ENCODE results near the gene NRSN1. TPM values are rescaled to one million over a fixed set of nuclear protein-coding genes. Genes with fewer than 3 reads are reported as not detected.

Gene NRSN1
- total and polyA plus RNA-seq, 2 of the 13 experiments (the other 11 are each of a cell fraction or from before 2014, with no cell fraction given), result not detected

DNA sequence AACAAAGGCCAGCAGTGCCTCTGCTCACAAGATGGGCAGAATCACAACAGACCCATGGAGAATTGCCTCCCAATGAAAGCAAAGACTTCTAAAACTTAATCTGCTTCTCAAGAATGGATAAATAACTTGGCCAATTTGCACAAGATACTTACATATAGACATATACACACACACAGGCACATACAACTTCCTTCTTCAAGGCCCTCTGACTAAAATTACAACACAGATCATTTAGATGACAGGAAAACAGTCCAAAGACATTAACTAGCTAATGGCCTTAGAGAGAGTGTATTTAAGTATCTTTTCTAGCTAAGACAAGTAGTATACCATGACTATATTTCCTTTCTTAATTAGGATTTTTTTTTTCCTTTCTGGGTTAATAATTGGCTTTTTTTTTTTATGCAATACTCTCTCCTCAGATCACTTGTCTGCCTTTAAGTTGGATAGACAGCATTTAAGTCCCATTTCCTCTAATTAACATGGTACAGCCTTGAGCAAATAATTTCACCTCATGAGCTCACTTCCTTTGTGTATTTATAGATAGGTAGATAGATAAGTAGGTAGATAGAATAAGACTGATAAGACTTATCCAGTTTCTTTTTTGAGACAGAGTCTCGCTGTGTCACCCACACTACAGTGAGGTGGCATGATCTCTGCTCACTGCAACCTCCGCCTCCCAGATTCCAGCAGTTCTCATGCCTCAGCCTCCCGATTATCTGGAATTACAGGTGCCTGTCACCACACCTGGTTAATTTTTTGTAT lies 70.0 kb downstream of the NRSN1 start:
- Histone ChIP-seq H4K20me1 (ENCODE audit: insufficient read depth, low read length) (peaks cover 4% of the 10 kb centered on the region; the same call in 1 of the 2 replicates), H3K4me2 (ENCODE audit: low read depth, low read length) (no peak overlapping the region), H2AFZ (ENCODE audit: low read length) (no peak overlapping the region), H3K27ac (ENCODE audit: extremely low read length, insufficient read depth, low read length) (peak overlapping the region; percentile 60), H3K4me3 (replicated peaks in 1 of 3; ENCODE audit: insufficient read depth in 1 of 3, low read depth in 2 of 3, low read length in 3 of 3) (no peak overlapping the region), H3K36me3 (replicated peaks in 1 of 2; ENCODE audit: control insufficient read depth in 1 of 2, insufficient read depth in 2 of 2, low read length in 2 of 2) (peaks cover 3 to 7% of the 10 kb centered on the region in 2 experiments), H3K79me2 (ENCODE audit: insufficient read depth, low read length) (no peaks in the 10 kb centered on the region), H3K27me3 (ENCODE audit: control insufficient read depth in 1 of 2, insufficient read depth in 2 of 2, low read length in 2 of 2) (no peaks in the 10 kb centered on the region), H3K9ac (ENCODE audit: insufficient read depth, low read depth, low read length) (no peak overlapping the region), H3K9me3 (ENCODE audit: low read length) (no peaks in the 10 kb centered on the region), H3K4me1 (ENCODE audit: insufficient read depth, low read length) (peaks cover 71% of the 10 kb centered on the region)
- intact Hi-C loops (cut with micrococcal nuclease; ENCODE audit: unreplicated experiment) (loop anchor here (1.0 kb wide), 1 partner anchor 9 kb away; no protein-coding TSS in a partner anchor), in situ Hi-C loops (cut with HindIII; ENCODE audit: extremely low pct_ligation_motif_present, low pct_unique_long_range_greater_than_20kb) (loop anchor here (10.0 kb wide), 1 partner anchor 131 kb away; no protein-coding TSS in a partner anchor)
- 95% methylated on average over 3 of the region's 3 CpGs for WGBS (ENCODE audit: low lambda C conversion rate)
- DNase-seq (ENCODE audit: low spot score) (peak; percentile 16), ATAC-seq (no peak), FAIRE-seq (no peak)
- ChIA-PET CTCF (ENCODE audit: low intra/inter-chr PET ratio, low total read pairs) (no interaction called here), POLR2A (interaction anchor here (2.0 to 3.1 kb wide), 3 partner anchors 9 to 50 kb away, joined by 4 to 8 read pairs (median 4); no protein-coding TSS in a partner anchor)
- no TSS peak for BruUV-seq (replicated peaks)
- TF ChIP-seq, protein P1, sequence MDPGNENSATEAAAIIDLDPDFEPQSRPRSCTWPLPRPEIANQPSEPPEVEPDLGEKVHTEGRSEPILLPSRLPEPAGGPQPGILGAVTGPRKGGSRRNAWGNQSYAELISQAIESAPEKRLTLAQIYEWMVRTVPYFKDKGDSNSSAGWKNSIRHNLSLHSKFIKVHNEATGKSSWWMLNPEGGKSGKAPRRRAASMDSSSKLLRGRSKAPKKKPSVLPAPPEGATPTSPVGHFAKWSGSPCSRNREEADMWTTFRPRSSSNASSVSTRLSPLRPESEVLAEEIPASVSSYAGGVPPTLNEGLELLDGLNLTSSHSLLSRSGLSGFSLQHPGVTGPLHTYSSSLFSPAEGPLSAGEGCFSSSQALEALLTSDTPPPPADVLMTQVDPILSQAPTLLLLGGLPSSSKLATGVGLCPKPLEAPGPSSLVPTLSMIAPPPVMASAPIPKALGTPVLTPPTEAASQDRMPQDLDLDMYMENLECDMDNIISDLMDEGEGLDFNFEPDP (CRISPR knock-in tag; conservative IDR thresholded peaks at IDR 0.05), result 0 out of 2 replicates have a peak, but pooled peaks have one; percentile 23
- TF ChIP-seq ZNF772 (CRISPR knock-in tag; IDR thresholded peaks at IDR 0.05) (no peak), FOXM1 (CRISPR knock-in tag; IDR thresholded peaks at IDR 0.05) (no peak), MEF2D (CRISPR knock-in tag; IDR thresholded peaks at IDR 0.05) (no peak), LCORL (IDR thresholded peaks at IDR 0.05) (no peak), LCORL (CRISPR knock-in tag; IDR thresholded peaks at IDR 0.05) (peak; percentile 30; the same call in 1 of the 2 replicates), SSRP1 (CRISPR knock-in tag; IDR thresholded peaks at IDR 0.05) (no peak)
- TF ChIP-seq, protein P2, sequence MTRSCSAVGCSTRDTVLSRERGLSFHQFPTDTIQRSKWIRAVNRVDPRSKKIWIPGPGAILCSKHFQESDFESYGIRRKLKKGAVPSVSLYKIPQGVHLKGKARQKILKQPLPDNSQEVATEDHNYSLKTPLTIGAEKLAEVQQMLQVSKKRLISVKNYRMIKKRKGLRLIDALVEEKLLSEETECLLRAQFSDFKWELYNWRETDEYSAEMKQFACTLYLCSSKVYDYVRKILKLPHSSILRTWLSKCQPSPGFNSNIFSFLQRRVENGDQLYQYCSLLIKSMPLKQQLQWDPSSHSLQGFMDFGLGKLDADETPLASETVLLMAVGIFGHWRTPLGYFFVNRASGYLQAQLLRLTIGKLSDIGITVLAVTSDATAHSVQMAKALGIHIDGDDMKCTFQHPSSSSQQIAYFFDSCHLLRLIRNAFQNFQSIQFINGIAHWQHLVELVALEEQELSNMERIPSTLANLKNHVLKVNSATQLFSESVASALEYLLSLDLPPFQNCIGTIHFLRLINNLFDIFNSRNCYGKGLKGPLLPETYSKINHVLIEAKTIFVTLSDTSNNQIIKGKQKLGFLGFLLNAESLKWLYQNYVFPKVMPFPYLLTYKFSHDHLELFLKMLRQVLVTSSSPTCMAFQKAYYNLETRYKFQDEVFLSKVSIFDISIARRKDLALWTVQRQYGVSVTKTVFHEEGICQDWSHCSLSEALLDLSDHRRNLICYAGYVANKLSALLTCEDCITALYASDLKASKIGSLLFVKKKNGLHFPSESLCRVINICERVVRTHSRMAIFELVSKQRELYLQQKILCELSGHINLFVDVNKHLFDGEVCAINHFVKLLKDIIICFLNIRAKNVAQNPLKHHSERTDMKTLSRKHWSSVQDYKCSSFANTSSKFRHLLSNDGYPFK (CRISPR knock-in tag; IDR thresholded peaks at IDR 0.05; ENCODE audit: borderline replicate concordance), result no peak
- TF ChIP-seq, protein P3, sequence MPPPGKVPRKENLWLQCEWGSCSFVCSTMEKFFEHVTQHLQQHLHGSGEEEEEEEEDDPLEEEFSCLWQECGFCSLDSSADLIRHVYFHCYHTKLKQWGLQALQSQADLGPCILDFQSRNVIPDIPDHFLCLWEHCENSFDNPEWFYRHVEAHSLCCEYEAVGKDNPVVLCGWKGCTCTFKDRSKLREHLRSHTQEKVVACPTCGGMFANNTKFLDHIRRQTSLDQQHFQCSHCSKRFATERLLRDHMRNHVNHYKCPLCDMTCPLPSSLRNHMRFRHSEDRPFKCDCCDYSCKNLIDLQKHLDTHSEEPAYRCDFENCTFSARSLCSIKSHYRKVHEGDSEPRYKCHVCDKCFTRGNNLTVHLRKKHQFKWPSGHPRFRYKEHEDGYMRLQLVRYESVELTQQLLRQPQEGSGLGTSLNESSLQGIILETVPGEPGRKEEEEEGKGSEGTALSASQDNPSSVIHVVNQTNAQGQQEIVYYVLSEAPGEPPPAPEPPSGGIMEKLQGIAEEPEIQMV (CRISPR knock-in tag; IDR thresholded peaks at IDR 0.05; ENCODE audit: low read depth), result no peak
